NCI-H1105 (cell line): ENCODE measurements around the gene FGD6.
"Not testable (repeated sequence)": the region's sequence is repeated elsewhere in the genome, so short reads cannot be mapped to it uniquely, and the experiment has no call there.

Source experiments
- DNase-seq: peaks from one replicate; lab custom pipeline; 2025; lab: John Stamatoyannopoulos, UW

FGD6 gene

DNA sequence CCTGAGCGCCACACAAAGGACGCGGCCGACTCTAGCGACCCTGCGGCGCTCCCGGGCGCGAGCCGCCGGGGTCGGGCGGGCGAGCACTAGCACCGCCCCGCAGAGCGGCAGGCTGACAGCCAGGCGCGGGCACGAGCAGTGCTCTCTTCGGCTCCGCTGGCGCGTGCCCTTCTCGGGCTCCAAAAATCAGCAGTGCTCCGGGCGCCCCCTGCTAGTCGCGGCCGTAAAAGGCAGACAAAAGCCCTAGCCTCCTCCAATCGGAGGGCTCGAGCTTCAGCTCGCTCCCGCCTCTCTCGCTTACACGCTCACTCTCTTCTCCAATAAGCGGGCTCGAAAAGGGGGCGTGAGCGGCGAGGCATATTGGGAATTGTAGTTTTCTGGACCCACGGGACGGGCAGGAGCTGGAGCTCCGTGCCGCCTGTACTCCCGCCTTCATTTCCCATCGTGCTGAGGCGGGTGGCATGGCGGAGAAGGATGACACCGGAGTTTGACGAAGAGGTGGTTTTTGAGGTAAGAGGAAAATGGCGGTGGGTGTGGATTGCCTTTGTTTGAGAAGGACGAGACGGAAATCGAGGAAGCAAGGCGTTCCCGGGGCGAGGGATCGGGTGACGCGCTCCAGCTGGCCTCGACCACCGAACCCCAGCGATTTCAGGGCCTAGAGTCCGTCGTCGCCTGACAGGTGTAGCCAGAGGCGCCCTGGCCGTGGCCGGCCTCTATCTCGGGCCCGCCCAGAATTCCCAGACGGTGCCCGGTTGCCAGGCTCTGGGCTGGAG is at the start of gene FGD6, which contains the start of gene VEZT:
Gene FGD6, minus strand, starts transcription at position 91 of the 773 bp plus-strand sequence. CDS start 227 bp downstream, outside the sequence.
Gene VEZT, plus strand, starts transcription at position 431 of the 773 bp plus-strand sequence. Its CDS starts 44 bp downstream, at position 475.
- DNase-seq: peak; percentile 100

DNA sequence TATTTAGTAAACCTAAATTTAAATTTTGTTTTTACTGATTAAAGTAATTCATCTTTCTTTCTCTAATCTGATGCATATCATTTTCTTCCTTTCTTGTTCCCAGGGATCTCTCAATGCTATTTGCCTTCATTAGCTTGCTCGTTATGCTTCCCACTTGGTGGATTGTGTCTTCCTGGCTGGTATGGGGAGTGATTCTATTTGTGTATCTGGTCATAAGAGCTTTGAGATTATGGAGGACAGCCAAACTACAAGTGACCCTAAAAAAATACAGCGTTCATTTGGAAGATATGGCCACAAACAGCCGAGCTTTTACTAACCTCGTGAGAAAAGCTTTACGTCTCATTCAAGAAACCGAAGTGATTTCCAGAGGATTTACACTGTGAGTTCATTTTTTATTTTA is 49.0 kb upstream of the FGD6 start:
- no peak for DNase-seq

DNA sequence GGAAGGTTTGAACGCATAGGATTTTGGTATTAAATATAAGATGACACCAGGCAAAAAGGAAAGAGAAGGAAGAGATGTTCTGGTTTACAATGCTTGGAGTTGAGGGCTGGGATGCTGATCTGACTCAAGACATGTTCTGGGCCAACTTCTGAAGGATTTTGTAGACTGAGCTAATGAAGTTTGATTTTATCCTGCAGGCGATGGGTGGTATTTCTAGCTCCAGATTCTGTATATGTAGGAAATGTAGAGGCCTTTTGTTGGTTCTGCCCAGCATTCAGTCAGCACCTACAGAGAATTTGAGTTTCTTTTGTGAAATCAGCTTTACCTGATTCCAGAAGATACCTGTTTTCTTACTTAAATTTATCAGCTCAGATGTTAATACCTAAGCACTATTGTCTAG is 48.5 kb upstream of the FGD6 start:
- DNase-seq: no peak

DNA sequence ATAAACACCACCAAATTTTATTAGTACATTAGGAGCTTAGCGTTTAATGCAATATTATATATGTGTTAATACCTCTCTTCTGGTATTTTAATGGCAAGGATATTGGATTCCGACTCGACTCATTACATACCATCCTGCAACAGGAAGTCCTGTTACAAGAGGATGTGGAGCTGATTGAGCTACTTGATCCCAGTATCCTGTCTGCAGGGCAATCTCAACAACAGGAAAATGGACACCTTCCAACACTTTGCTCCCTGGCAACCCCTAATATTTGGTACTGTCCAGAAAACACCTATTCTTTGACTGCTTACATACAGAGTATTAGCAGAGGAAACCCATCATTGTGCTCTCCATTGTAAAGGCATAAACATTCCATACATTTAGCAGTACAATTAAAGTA is 45.5 kb upstream of the FGD6 start:
- no peak for DNase-seq

DNA sequence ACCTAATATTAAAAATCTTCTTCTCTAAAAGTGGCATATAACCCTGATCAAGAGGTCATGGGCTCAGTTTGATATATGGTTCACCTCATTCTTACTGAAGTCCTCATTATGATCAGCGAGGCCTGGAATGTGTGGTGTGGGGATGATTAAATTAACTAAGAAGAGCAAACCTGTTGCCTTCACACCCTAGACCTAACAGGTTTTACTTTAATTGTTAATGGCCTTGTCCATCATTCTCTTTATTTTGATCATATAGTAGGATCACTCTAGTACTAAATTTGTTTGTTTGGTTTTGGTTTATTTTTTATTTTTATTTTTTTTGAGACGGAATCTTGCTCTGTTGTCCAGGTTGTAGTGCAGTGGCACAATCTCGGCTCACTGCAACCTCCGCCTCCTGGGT is 43.8 kb upstream of the FGD6 start:
- DNase-seq: no peak

DNA sequence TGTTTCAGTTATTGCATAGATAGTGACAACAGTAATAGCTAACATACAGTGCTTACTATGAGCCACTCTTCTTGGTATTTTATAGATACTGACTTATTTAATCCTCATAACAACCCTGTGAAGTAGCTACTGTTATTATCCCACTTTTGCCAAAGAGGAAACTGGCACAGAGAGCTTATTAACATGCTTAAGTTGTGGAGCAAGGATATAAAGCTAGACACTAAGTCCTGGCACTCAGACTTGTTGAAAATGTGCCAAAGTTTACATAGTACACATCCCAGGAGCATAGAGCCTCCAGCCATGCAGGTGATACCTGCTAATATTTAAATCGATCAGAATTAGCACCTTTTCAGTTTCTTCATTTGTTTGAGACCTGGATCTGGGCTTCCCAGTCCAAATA is 42.1 kb upstream of the FGD6 start:
- peak; percentile 4 for DNase-seq

DNA sequence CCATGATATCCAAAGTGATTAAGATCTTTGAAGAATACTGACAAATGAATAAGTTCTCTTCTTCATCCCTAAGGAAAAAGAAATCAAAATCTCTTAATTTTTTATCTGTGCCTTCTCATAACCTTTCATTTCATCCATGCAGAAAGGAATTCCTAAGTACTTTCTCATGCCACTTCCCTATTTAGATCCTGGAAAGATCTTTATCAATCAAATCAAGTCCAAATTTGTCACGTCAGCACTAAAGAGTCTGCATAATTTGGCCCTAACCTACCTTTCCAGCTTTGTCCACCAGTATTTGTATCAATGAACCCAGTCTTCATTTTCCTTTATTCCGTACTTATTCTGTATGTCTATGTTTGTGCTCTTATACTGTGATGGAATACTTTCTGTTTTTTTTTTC is 41.5 kb upstream of the FGD6 start:
- DNase-seq: no peak

DNA sequence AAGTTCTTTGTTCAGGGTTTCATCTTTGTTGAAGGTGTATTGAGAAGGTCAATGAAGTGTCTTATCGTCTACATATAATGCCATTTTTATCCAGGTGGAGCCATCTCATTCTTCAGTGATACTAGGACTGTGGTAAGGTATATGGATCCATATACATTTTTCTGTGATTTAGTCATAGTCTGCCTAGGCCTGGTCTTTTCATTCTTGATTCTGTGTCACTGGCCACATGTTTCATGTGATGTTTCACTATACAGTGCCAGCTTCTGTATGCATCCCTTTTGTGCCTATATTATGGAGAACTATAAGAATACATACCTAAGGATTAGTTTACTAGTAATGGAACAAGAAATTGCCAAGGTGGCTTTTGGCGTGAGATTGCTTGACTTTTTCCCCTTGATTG is 40.9 kb upstream of the FGD6 start:
- DNase-seq: no peak

DNA sequence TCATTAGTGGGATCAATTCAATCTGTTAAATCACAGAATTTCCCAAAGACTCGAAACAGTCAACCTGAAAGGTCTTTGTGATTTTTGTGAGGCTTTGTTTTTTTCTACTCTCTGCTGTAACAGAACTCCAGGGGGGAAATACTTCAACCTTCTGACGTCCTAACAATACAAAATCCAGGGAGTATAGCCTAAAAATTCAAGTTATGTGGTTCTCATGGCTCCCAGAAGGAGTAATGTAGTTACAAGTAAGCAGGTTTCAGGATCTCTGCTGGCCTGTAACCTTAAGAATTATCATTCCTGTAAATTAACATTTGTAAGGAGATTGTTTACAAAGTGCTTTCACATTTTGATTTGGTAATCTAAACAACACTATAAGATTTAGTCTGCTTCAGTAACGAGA is 40.3 kb upstream of the FGD6 start:
- no peak for DNase-seq

DNA sequence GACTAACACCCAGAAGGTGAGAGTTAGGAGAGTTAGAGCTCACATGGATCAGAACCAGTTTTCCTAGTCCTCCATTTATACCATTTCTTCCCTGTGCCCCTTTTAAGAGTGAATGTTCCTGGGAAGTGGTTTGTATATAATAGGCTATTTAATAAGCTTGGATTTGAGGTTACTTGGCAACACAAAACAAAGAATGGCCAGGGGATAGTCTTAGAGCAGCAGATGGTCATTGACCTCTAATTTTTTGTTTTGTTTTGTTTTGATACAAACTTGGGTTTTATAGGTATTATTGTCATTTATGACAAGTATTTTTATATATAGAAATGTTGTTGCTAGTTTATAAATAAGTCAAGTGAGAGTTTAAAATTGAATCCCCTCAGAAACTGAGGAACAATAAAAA is 36.1 kb upstream of the FGD6 start:
- DNase-seq: no peak

DNA sequence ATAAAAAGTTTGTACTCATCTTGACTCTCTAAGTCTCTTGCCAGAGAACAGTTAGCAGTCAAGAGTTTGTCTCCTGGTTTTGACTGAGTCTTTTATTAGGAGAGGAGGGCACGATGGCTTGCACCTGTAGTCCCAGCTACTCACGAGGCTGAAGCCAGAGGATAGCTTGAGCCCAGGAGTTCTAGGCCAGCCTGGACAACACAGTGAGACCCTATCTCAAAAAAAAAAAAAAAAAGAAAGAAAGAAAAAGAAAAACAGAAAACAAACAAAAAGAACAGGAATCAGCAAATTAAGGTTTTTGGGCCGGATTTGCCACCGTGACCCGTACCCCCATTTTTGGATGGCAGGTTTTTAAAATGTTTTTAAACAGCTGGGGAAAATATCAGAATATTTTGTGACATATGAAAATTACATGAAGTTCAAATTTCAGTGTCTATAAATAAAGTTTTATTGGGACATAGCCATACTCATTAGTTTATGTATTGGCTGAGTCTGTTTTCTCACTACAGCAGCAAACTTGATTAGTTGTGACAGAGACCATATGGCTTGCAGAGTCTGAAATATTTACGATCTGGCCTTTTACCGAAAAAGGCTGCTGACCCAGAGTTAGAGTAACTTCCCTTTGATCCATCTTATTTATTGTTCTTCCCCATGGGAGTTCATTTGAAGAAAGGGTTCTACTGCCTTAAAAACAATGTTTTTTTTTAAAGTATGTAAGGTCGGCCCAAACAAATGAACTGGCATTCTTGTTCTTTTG is 31.5 kb upstream of the FGD6 start:
- DNase-seq: no peak

DNA sequence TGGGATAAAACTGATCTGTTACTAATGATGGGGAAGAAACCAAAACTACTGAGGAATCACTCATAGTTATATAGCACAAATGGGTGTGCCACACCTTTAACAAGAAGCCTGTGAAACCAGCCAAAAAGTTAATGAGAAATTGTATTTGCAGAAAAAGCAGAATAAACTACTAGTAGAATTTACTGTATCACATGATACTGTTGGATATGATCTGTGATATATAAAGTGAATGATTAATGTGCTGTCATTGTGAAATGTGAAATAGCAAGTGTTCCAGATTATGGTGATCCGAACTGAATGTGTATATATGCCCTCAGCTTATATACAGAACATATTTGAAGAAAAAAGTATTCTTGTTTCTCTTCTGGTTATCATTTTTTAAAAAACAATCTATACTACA is 30.8 kb upstream of the FGD6 start:
- no peak for DNase-seq

DNA sequence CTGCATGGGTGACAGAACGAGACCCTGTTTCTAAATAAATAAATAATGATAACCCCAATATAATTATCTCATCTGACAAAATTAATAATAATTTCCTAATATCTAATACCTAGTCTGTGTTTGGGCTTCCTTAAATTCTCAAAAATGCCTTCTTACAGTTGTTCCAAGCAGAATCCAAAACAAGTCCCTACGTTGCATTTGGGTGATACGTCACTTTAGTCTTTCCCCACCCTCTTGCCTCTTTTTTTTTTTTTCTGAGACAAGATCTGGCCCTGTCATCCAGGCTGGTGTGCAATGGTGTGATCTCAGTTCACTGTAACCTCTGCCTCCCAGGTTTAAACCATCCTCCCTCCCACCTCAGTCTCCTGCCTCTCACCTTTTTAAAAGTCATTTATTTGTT is 27.1 kb upstream of the FGD6 start:
- no peak for DNase-seq

DNA sequence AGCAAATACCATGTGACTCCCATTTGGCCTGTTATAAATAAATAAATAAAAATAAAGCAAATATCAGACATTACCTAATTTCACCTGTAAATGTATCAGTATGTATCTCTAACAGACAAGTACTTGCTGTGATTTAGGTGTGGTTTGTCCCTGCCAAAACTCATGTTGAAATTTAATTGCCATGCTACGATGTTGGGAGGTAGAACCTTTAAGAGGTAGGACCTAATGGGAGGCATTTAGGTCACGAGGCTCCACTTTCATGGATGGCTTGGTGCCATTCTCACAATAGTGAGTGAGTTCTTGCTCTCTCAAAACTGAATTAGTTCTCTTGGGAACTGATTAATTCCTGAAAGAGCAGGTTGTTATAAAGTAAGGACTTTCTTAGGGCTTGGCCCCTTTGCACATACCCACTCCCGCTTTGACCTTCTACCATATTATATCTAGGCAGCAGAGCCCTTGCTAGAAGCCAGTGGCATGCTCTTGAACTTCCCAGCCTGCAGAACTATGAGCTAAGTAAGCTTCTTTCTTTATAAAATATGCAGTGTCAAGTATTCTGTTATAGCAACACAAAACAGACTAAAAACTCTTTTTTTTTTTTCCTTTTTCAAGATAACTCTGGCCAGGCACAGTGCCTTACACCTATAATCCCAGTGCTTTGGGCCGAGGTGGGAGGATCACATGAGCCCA is 26.4 kb upstream of the FGD6 start:
- no peak for DNase-seq

DNA sequence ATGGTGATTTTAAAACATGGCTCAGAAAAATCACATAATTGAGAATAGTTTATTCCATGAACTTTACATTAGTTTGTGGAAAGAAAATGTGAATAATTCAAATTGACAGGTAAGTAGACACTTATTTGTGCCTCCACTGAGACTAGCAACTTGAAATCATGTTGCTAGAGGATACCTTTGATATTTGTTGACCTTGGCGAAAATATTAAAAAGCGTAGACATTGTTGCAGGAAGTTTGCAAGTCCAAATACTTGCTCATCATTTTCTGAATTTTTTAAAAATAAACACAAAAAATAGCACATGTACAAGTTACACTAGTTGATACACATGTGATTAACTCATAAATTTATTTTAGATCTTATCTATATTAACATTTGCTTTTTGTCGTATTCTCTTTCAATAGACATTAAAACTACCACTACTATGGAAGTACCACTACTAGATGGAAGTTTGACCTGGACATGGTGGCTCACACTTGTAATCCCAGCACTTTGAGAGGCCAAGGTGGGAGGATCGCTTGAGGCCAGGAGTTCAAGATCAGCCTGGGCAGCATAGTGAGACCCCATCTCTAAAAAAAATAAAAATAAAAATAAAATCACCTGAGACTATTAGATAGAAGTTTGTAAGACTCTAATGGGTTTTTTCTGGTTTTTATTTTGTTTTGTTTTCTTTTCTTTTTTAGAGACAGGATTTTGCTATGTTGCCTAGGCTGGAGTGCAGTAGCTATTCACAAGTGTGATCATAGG is 24.7 kb upstream of the FGD6 start:
- no peak for DNase-seq

DNA sequence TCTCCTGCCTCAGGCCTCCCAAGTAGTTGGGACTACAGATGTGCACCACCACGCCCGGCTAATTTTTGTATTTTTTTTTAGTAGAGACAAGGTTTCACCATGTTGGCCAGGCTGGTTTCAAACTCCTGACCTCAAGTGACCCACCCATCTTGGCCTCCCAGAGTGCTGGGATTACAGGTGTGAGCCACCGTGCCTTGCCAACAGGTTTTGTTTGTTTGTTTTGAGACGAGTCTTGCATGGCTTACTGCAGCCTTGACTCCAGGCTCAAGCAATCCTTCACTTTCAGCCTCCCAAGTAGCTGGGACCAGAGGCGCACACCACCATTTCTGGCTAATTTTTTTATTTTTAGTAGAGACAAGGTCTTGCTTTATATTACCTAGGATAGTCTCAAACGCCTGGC is 23.9 kb upstream of the FGD6 start:
- not testable (repeated sequence) for DNase-seq

DNA sequence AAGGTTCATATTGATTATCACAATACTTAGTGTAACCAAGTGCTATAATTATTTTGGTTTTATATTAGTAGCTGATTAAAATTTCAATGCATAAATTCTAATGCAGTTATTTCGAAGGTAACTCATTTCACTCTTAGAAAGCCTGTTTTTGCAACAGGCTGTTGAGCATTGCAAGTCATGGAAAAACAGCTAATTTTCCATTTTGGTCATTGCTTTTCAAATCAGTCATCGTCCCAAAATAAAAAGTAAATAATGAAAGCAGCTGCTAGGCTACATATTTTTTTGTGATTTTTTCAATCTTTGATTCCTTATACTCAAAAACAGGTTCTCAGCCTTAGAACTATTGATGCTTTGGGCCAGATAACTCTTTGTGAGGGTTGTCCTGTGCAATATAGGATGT is 23.3 kb upstream of the FGD6 start:
- DNase-seq: no peak

DNA sequence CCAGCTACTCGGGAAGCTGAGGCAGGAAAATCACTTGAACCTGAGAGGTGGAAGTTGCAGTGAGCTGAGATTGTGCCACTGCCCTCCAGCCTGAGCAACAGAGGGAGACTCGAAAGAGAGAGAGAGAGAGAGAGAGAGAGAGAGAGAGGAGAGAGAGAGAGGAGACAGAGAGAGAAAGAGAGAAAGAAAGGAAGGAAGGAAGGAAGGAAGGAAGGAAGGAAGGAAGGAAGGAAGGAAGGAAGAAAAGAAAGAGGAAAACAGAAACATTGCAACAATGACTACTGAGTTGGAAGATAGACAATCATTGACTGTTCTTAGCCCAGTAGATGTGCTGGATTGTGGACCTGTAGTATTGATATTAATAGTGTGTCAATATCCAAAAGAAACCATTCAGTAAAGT is 22.6 kb upstream of the FGD6 start:
- not testable (repeated sequence) for DNase-seq

DNA sequence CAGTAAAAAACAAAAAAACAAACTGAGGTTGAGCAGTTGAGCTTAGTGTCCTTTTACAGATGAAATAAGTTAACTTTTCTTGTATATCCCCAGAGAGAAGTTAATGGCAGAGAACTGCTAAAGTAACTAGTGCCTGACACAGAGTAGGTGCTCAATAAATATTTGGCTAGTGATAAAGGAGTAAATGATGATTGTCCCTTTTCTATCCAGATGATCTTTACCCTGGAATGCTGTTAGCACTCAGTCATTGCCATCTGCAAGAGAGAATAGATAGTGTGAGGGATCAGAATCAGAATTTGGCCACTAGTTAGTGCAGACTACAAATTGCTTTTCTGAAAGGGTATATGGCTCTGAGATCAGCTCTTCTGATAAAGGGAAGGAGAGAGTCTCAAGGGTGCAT is 21.9 kb upstream of the FGD6 start:
- no peak for DNase-seq

DNA sequence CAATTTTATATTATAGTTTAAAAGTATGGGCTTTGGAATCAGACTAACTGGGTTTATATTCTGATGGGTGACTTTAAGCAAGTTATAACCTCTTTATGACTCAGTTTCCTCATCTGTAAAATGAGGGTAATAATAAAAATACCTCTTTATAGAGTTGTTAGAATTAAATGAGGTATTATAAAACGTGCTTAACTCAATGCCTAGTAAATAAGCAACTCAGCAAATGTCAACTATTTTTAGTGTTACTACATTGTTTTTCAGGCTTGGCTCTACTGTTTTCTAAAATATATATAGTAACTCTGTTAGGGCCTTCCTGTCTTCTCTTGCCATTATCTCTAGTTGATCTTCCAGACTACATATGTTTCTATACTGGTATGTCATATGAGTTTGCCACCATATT is 20.9 kb upstream of the FGD6 start:
- DNase-seq: no peak

DNA sequence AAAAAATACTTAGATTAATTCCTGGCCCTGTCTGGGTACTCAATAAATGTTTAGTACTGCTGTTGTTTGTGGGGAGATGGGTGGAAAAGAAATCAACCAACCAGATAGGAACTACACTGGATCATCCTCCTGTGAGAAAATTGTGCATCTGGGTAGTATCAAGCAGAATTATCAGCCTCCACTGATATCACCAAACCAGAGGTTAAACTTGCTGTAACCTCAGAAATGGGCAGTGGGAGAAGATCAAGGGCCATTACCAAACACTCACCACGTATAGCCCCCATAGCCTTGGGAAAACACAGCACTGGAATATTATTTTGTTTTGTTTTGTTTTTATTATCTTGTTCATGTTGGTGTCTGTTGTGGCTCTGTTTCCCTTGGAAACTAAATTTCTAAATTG is 20.0 kb upstream of the FGD6 start:
- DNase-seq: no peak

DNA sequence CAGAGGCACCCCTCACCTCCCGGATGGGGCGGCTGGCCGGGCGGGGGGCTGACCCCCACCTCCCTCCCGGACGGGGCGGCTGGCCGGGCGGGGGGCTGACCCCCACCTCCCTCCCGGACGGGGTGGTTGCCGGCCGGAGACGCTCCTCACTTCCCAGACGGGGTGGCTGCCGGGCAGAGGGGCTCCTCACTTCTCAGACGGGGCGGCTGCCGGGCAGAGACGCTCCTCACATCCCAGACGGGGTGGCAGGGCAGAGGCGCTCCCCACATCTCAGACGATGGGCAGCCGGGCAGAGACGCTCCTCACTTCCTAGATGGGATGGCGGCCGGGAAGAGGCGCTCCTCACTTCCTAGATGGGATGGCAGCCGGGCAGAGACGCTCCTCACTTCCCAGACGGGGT is 18.4 kb upstream of the FGD6 start:
- not testable (repeated sequence) for DNase-seq
